B cell (primary cell): ENCODE results near the gene COPS4. TPM values are rescaled to one million over a fixed set of nuclear protein-coding genes. Genes with fewer than 3 reads are reported as not detected.
"Not testable (repeated sequence)": the region's sequence is repeated elsewhere in the genome, so short reads cannot be mapped to it uniquely, and the experiment has no call there.

Experiments used
- ATAC-seq: fragments of 200-7000 bp; cut with Tn5 transposase; one replicate; pipeline ENCODE4 v1.10.0; 2021; ENCODE audit warnings: low read depth, mild to moderate bottlenecking, moderate number of reproducible peaks, moderate library complexity
- CTCF ChIA-PET: fragments of 350-600 bp; sonication (Branson Sonifier 250); formaldehyde crosslinking; loops from one replicate; lab custom pipeline; 2021; ENCODE audit warnings: antibody characterized with exemption, inconsistent platforms; lab: Charles Lee
- POLR2A ChIA-PET: fragments of 350-600 bp; sonication (Branson Sonifier 250); formaldehyde crosslinking; loops from one replicate; lab custom pipeline; 2021; ENCODE audit warnings: antibody characterized with exemption; lab: Charles Lee
- DNase-seq: peaks from one replicate; pipeline ENCODE4 v3.0.0; 2013
- H2AFZ ChIP-seq: 2 replicates; pipeline ENCODE4 v1.6.1; 2012; ENCODE audit warnings: mild to moderate bottlenecking, low read depth, low read length; ENCODE audit not compliant: insufficient read depth, poor library complexity, severe bottlenecking
- H3K27ac ChIP-seq, 2 donors: 1 replicate in 1 of 2; 2 replicates in 1 of 2; pipeline ENCODE4 v1.5.1; 2012 to 2013; ENCODE audit warnings: low read length in 2 of 2, mild to moderate bottlenecking in 2 of 2, moderate library complexity in 1 of 2
- H3K27me3 ChIP-seq, 4 experiments: fragments of 200-600 bp in 1 of 4; sonication (generic) in 1 of 4; replicated peaks in 1 of 4; 1 replicate in 2 of 4; 2 replicates in 2 of 4; pipeline versions ENCODE4 v1.6.1 to v1.7.0; 2013 to 2016; ENCODE audit warnings: low read length in 3 of 4, mild to moderate bottlenecking in 2 of 4, mixed read lengths in 1 of 4, moderate library complexity in 1 of 4; ENCODE audit not compliant: insufficient read depth in 4 of 4, control insufficient read depth in 3 of 4; ENCODE audit errors: control extremely low read depth in 1 of 4
- H3K36me3 ChIP-seq, 2 experiments: replicated peaks in 1 of 2; 1 replicate in 1 of 2; 2 replicates in 1 of 2; pipeline versions ENCODE4 v1.6.1 to v1.7.1; 2013; ENCODE audit warnings: low read length in 1 of 2; ENCODE audit not compliant: insufficient read depth in 2 of 2, control insufficient read depth in 1 of 2; ENCODE audit errors: control extremely low read depth in 1 of 2, extremely low read depth in 1 of 2
- H3K4me1 ChIP-seq, 2 donors: fragments of 200-600 bp in 1 of 2; sonication (generic) in 1 of 2; 1 replicate in 1 of 2; 2 replicates in 1 of 2; pipeline versions ENCODE4 v1.5.1 to v1.6.1; 2013 to 2017; ENCODE audit warnings: low read length in 2 of 2; ENCODE audit not compliant: control insufficient read depth in 2 of 2, insufficient read depth in 2 of 2
- H3K4me2 ChIP-seq: replicated peaks from 2 replicates; pipeline ENCODE3; 2012; ENCODE audit warnings: mild to moderate bottlenecking, low read depth, low read length; ENCODE audit not compliant: poor library complexity, severe bottlenecking
- H3K4me3 ChIP-seq, 5 experiments: fragments of 200-600 bp in 1 of 5; sonication (generic) in 1 of 5; 1 replicate in 3 of 5; 2 replicates in 2 of 5; pipeline versions ENCODE4 v1.5.1 to v1.7.0; 2011 to 2016; ENCODE audit warnings: low read length in 4 of 5, mild to moderate bottlenecking in 4 of 5, low read depth in 2 of 5, control low read depth in 1 of 5, moderate library complexity in 1 of 5; ENCODE audit not compliant: insufficient read depth in 1 of 5; ENCODE audit errors: control extremely low read depth in 1 of 5, extremely low read depth in 1 of 5
- H3K79me2 ChIP-seq: fragments of 200-600 bp; sonication (generic); one replicate; pipeline ENCODE4 v1.6.0; 2016; ENCODE audit warnings: low read length; ENCODE audit not compliant: control insufficient read depth, insufficient read depth
- H3K9ac ChIP-seq: fragments of 200-600 bp; sonication (generic); 2 replicates; pipeline ENCODE4 v1.6.1; 2017; ENCODE audit warnings: mild to moderate bottlenecking, low read length, moderate library complexity
- H3K9me3 ChIP-seq, 3 donors: one replicate each; pipeline versions ENCODE4 v1.6.1 to v1.7.1; 2013; ENCODE audit warnings: low read length in 2 of 3; ENCODE audit not compliant: control insufficient read depth in 2 of 3, insufficient read depth in 1 of 3; ENCODE audit errors: control extremely low read depth in 1 of 3
- H4K20me1 ChIP-seq: 2 replicates; pipeline ENCODE4 v1.6.0; 2012; ENCODE audit warnings: mild to moderate bottlenecking, low read length; ENCODE audit not compliant: insufficient read depth, control insufficient read depth, poor library complexity, severe bottlenecking
- H3K27ac Mint-ChIP-seq: one replicate; pipeline ENCODE4 v1.8.0; 2021; ENCODE audit warnings: mixed read lengths
- H3K27me3 Mint-ChIP-seq: one replicate; pipeline ENCODE4 v1.8.0; 2021; ENCODE audit warnings: mixed read lengths
- H3K4me1 Mint-ChIP-seq: one replicate; pipeline ENCODE4 v1.8.0; 2021; ENCODE audit warnings: mixed read lengths
- H3K4me3 Mint-ChIP-seq: one replicate; pipeline ENCODE4 v1.8.0; 2021; ENCODE audit warnings: mixed read lengths
- H3K9me3 Mint-ChIP-seq: one replicate; pipeline ENCODE4 v1.8.0; 2022; ENCODE audit warnings: mixed read lengths; ENCODE audit not compliant: insufficient read depth
- CTCF ChIP-seq: fragments of 200-600 bp; IDR thresholded peaks from one replicate; pipeline ENCODE4 v1.8.0; 2022; ENCODE audit warnings: antibody characterized with exemption, mild to moderate bottlenecking
- EZH2 ChIP-seq: IDR thresholded peaks from 2 replicates; pipeline ENCODE4 v1.6.1; 2012; ENCODE audit warnings: borderline replicate concordance, low read depth, mild to moderate bottlenecking, moderate library complexity, low read length; ENCODE audit not compliant: insufficient read depth, poor library complexity, severe bottlenecking
- WGBS: methylation state at CpG from one replicate; pipeline ENCODE4 v1.1.5; 2013; ENCODE audit warnings: missing lambda C conversion rate; ENCODE audit not compliant: insufficient coverage; 5-methylcytosine and 5-hydroxymethylcytosine counted together
- intact Hi-C: fragments of 100-400 bp; cut with micrococcal nuclease; formaldehyde crosslinking; loops from one replicate; pipeline ENCODE4 v1.10.0; 2022
- polyA plus RNA-seq: library from polyadenylated mRNA; depleted of rRNA; stranded (reverse); fragments of >200 nt; gene quantifications from 2 replicates; pipeline ENCODE4 v1.2.3, GENCODE V29; 2012
- total RNA-seq, 2 donors: library from RNA; stranded (reverse); fragments of 120-200 nt in 1 of 2; gene quantifications; 1 replicate in 1 of 2; 2 replicates in 1 of 2; pipeline versions ENCODE4 v1.2.3 to v1.2.4, GENCODE V29; 2013 to 2022

Gene COPS4
- total and polyA plus RNA-seq, 2 donors (not counting 1 experiment from before 2014, with no cell fraction given), result 12.0 to 24.5 TPM

GRCh38 chr4:83019794-83020494 is 15.0 kb upstream of the COPS4 start:
- ChIA-PET POLR2A (no interaction called here), CTCF (interaction anchor here (0.7 kb wide), 1 partner anchor 277 kb away, joined by 4 read pairs; no protein-coding TSS in a partner anchor)
- Histone ChIP-seq H2AFZ (no peak overlapping the region), H3K4me3 (no peak overlapping the region), H3K36me3 (no peaks in the 10 kb centered on the region), H3K4me1 (no peaks in the 10 kb centered on the region), H4K20me1 (no peaks in the 10 kb centered on the region), H3K79me2 (no peaks in the 10 kb centered on the region), H3K27ac (no peak overlapping the region), H3K9me3 (peaks cover 0 to 6% (median 2%) of the 10 kb centered on the region in 3 donors), H3K4me2 (no peak overlapping the region), H3K9ac (no peak overlapping the region), H3K27me3 (no peaks in the 10 kb centered on the region)
- Mint-ChIP-seq H3K27ac (no peak overlapping the region), H3K27me3 (no peaks in the 10 kb centered on the region), H3K4me1 (no peaks in the 10 kb centered on the region), H3K9me3 (no peaks in the 10 kb centered on the region), H3K4me3 (no peak overlapping the region)
- no CpG with 5 or more reads among the region's 3 CpGs for WGBS
- intact Hi-C loops, result loop anchor here (10.0 kb wide), 1 partner anchor 735 kb away; no protein-coding TSS in a partner anchor
- ATAC-seq (no peak), DNase-seq (no peak)
- TF ChIP-seq EZH2 (no peak), CTCF (no peak)

GRCh38 chr4:83022724-83023450 is 12.1 kb upstream of the COPS4 start:
- WGBS, result no CpG with 5 or more reads among the region's 2 CpGs
- Histone ChIP-seq H3K9me3 (peaks cover 0 to 20% (median 2%) of the 10 kb centered on the region in 3 donors), H3K36me3 (no peaks in the 10 kb centered on the region), H2AFZ (no peak overlapping the region), H3K9ac (no peak overlapping the region), H3K4me3 (no peak overlapping the region), H4K20me1 (no peaks in the 10 kb centered on the region), H3K27me3 (no peaks in the 10 kb centered on the region), H3K4me1 (peaks cover 8 to 10% of the 10 kb centered on the region in 2 donors), H3K79me2 (no peaks in the 10 kb centered on the region), H3K27ac (no peak overlapping the region), H3K4me2 (no peak overlapping the region)
- H3K9me3 Mint-ChIP-seq, result no peaks in the 10 kb centered on the region
- intact Hi-C loops, result no loop called here
- POLR2A ChIA-PET, result no interaction called here
- TF ChIP-seq CTCF (no peak), EZH2 (no peak)
- H3K4me1 Mint-ChIP-seq, result peaks cover 9% of the 10 kb centered on the region
- DNase-seq (no peak), ATAC-seq (no peak)
- no peak overlapping the region for H3K4me3 Mint-ChIP-seq
- no peak overlapping the region for H3K27ac Mint-ChIP-seq
- H3K27me3 Mint-ChIP-seq, result no peaks in the 10 kb centered on the region
- CTCF ChIA-PET, result no interaction called here

- WGBS, result no CpG with 5 or more reads among the region's 1 CpG
- intact Hi-C loops, H3K27ac Mint-ChIP-seq, H3K9me3 Mint-ChIP-seq, ATAC-seq, H3K4me1 Mint-ChIP-seq, H3K27ac ChIP-seq, H3K27me3 ChIP-seq, H3K27me3 Mint-ChIP-seq, H3K79me2 ChIP-seq, H3K4me2 ChIP-seq, DNase-seq, H3K4me3 ChIP-seq, H4K20me1 ChIP-seq, H3K4me3 Mint-ChIP-seq, H2AFZ ChIP-seq, H3K36me3 ChIP-seq, POLR2A ChIA-PET, CTCF ChIA-PET, H3K9ac ChIP-seq: not testable (repeated sequence)
- H3K4me1 ChIP-seq, result peaks cover 8 to 10% of the 10 kb centered on the region in 2 donors
- peaks cover 0 to 20% (median 2%) of the 10 kb centered on the region in 3 donors for H3K9me3 ChIP-seq
These were observed 11.4 kb upstream of the COPS4 start for GRCh38 chr4:83023599-83023998.
